ENCODE measurements around the gene HBG2.

Gene HBG2

DNA sequence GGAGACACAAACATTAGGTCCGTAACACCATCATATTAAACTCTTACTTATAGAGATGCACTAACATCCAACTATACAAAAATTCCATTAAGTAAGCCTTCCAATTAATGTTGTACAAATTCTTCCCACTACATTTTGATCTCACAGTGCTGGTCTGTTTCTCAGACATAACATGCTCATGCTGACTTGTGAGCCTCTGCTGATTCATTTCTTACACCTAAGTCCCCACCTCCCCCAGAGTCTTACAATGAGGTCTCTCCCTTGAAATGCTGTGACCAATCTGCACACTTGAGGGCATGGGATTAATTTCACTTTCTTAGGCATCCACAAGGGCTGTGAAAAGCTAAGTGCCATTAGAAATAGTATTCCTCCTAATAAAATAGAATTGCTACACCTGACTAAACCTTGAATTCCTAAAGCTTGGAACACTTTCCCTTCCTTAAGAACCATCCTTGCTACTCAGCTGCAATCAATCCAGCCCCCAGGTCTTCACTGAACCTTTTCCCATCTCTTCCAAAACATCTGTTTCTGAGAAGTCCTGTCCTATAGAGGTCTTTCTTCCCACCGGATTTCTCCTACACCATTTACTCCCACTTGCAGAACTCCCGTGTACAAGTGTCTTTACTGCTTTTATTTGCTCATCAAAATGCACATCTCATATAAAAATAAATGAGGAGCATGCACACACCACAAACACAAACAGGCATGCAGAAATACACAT is 6.9 kb downstream of the HBG2 start:
- no peak for DNase-seq

DNA sequence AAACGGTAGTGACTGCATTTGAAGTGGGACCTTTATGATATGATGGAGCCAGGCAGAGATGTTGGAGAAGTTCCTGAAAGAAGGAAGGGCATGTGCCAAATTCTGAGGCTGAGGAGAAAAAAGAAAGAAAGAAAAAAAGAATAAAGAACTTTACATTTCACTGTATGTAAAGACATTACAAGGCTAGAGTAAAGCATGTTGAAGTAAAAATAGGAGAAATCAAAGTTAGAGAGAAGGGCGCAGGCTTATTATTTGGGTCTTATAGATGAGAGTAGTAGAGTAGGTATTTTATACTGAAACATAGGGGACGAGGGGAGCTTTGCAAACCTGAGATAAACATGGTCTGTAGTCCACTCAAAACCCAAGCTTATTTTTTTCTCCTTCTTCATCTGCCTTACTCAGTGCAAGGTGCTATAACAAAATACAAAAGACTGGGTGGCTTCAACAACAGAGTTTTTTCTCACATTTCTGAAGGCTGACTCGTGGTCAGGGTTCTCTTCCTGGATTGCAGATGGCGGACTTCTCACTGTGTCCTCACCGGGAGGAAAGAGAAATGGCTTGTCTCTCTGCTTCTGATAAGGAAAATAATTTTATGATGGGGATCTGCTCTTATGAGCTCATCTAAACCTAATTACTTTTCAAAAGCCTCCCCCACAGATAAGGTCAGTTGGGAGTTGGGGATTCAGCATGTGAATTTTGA is 7.7 kb downstream of the HBG2 start:
- DNase-seq = no peak

DNA sequence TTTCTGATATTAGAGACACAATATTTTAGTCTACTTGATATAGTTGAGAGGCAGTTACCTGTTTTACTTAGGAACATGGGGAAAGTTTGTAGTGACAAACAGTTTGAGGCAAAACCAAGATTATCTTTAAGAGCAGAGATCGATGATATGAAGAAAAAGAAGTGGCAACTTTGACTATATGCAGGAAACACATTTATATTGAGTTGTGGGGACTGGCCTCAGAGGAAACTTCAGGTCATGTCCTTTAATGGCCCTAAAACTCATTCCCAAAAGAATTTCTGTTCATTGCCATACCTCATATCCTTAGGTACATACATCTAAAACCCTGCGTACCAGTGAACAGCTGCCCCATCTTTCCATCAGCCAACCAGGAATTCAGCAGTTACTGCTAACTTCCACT is 9.4 kb downstream of the HBG2 start:
- DNase-seq = no peak

DNA sequence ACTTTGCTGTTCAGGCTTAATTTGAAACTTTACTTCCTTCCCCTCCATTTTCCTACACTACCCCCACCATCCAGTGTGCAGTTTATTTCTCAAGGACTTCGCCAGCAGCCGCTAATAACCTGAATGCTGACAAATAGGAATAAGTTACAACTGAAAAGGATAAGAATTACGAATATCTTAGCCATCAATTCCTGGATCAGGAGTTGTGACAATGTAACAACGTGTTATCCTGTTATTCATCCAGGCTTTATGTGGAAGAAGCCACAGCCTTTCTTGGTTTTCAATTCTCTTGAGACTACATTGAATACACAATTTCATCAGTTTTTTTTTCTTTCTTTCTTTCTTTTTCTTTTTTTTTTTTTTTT is 10.8 kb downstream of the HBG2 start:
- no peak for DNase-seq

DNA sequence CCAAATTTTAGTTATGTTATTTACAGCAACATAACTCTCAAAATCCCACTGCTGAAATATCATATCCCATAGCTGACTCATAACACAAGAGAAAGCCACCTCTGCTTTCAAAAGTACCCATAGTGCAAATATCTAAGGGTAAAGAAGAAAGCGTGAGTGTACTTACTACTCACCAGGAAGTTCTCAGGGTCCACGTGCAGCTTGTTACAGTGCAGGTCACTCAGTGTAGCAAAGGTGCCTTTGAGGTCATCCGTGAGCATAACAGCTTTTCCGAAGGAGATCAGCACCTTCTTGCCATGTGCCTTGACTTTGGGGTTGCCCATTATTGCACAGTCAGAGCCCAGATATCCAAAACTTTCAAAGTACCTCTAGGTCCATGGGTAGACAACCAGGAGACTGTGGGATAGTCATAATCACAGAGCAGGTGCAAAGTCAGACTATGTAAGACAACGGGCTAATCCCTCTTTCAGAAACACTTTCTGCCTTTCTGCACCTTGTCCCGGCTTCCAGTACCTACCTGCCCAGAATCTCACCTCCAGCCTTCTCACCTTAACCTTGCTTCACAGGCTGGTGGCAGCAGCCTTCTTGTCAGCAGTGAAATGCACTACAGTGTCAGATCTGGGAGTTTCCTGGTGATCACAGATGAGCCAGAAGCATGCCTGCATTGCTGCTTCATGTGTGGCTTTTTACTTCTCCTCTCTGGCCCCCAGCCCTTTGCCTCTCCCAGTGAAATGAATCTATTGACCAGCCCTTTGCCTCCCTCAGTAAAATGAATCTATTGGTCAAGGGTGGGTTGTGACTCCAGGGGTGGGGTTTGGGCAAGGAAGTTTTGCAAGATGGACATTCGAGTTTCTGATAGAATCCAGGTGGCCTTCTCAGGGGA is 11.4 kb downstream of the HBG2 start:
- DNase-seq = no peak

DNA sequence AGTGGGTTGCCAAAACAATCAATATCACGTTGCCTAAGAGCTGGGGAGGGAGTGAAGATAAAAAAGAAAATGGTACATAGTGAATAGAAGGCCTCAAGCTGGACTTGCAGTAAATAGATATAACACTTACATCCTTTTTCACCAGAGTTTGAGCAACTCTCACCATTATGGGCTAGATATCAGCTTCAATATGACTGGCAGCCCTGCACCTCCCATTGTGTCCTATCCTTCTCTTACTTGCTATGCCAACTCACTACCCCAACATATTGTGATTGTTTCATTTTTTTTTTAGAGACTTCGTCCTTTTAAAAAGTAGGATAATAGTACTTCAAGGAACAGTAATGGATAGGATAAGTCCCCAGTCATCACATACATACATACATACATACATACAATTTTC is 12.4 kb downstream of the HBG2 start:
- no peak for DNase-seq

DNA sequence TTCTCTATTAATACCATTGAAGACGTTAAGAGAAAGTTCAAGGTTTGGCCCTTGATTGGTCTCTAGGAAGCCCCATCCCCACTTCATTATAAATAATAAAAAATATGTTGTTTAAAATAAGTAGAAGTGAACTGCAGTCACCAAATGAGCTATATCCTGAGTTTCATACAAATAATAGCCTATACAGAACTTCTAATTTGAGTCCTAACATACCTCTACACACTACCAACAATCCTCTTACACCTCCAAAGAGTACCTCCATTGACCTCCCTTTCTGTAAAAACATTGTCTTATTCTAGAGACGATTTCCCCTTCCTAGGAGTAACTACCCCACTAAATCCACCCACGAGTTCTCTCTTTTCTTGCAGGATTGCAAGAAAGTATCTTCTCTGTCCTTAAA is 13.1 kb downstream of the HBG2 start:
- DNase-seq = no peak

DNA sequence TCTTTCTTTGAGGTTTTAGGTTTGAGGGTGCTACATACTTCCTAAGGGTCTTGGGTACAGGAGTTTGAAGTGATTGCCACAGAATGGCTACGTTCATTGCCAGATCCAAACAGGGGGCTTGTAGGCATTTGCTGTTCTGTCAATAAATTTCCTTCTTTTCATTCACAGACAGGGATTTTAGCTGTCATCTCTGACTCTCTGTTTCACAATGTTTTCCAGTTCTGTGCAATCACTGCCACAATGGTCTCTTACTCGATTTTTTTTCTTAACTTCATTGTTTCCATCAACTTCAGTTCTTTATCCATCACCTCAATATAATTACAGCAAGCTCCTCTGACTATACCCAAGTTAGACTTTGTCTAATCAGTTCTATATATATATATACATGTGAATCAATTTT is 14.1 kb downstream of the HBG2 start:
- DNase-seq = no peak

DNA sequence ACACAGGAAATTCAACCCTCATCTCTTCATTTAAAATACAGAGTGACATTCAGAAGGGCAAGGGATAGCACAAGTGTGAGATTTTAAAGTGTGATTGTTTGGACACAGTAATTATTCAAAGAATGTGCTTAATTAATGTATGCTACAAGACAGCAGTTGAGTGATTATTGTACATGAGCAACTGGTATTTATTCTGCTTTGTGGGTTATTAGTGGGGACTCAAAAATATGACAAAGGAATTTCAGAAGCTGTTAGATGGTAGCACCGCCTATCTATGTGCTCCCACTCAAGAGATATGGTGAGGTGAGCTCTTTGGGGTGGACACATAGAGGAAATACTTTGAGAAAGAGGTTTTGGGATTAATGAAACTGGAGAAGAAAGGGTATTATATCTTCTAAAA is 14.5 kb downstream of the HBG2 start:
- no peak for DNase-seq

DNA sequence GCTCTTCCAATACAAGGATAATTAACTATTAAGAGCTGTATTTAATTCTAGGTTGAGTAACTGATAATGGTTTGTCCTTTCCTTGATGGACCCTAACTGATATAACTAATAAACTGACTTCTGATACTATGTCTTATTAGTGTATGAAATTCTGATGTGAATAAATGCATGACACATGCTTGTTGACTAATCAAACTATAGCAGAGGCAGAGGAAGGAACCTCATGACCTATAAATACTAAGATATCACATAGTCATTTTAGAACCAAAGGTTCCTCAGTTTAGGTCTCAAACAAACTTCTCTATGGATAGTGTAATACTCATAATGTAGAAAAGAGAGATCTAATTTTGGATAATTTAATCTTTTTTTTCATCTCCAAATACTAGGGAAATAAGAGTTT is 15.5 kb downstream of the HBG2 start:
- no peak for DNase-seq

DNA sequence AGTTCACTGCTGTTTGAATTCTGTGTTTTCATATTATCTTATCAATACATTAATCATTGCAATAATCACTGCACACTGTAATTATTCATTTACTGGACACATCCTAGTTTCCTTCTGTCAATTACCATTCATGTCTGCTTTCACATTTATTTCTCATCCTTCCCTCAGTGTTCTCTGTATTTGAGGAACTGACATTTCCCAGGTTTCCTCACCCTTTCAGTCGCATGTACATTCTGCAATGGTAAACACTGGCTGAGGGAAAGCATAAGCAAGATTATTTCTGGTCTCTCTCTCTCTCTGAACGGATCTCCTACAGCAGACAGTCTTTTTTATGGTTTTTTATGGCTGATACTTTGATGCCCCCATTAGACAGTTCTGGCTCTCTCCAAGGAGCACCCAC is 16.1 kb downstream of the HBG2 start:
- no peak for DNase-seq

DNA sequence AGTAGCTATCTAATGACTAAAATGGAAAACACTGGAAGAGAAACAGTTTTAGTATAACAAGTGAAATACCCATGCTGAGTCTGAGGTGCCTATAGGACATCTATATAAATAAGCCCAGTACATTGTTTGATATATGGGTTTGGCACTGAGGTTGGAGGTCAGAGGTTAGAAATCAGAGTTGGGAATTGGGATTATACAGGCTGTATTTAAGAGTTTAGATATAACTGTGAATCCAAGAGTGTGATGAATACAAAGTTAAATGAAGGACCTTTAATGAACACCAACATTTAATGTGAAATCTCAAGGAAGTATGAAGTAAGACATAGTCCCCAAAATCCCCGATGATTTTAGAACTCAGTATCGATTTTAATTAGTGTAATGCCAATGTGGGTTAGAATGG is 17.2 kb downstream of the HBG2 start:
- no peak for DNase-seq

DNA sequence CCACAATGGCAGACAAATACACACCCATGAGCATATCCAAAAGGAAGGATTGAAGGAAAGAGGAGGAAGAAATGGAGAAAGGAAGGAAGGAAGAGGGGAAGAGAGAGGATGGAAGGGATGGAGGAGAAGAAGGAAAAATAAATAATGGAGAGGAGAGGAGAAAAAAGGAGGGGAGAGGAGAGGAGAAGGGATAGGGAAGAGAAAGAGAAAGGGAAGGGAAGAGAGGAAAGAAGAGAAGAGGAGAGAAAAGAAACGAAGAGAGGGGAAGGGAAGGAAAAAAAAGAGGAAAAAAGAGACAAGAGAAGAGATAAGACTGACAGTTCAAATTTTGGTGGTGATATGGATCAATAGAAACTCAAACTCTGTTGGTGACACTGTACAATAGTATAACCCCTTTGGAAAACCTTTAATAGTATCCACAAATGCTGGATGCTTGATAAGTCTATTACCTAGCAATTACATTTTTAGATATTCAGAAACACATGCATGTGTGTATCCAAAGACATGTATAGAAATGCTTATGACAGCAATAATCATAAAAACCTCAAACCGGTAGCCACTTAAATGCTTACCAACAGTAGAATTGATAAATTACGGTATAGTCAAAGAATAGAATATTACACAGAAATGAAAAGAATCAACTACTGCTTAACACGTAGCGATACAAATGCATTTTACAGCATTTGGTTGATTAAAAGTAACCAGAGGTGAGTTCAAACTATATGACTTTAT is 19.1 kb downstream of the HBG2 start:
- DNase-seq = no peak

DNA sequence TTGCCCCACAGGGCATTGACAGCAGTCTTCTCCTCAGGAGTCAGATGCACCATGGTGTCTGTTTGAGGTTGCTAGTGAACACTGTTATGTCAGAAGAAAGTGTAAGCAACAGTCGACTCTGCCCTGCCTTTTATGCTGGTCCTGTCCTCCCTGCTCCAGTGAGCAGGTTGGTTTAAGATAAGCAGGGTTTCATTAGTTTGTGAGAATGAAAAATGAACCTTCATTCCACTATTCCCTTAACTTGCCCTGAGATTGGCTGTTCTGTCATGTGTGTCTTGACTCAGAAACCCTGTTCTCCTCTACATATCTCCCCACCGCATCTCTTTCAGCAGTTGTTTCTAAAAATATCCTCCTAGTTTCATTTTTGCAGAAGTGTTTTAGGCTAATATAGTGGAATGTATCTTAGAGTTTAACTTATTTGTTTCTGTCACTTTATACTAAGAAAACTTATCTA is 20.2 kb downstream of the HBG2 start, which contains the start of gene HBD:
Gene HBD, minus strand, starts transcription at position 103 of the 454 bp plus-strand sequence. Its CDS starts 50 bp downstream, at position 53.
- DNase-seq = no peak

DNA sequence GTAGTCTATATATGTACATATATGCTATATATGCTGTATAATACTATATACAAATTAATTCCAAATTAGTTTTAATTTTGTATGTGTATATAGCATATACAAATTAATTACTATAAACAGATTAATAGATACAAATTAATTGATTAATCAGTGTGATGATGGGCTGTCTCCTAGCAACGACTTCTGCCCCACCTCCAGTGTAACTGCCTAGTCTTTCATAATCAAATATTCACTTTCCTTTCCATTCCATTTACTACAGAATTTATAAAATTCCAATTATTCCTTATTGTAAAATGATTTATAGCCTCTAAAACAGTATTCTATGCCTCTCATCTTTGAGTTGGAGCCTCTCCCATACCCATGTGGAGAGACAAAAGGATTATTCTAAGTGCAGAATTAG is 21.3 kb downstream of the HBG2 start:
- no peak for DNase-seq

DNA sequence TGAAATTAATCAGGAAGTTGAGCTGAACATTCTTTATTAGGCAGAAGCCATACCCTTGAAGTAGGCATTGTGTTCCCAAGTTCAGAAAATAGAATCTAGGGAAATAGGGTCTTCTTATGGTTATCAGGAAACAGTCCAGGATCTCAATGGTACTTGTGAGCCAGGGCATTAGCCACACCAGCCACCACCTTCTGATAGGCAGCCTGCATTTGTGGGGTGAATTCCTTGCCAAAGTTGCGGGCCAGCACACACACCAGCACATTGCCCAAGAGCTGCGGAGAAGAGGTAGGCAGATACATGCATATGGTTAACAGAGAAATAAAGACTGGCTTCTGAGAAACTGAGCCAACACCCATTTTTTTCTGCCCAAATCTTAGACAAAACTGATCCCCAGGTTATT is 21.8 kb downstream of the HBG2 start:
- no peak for DNase-seq

DNA sequence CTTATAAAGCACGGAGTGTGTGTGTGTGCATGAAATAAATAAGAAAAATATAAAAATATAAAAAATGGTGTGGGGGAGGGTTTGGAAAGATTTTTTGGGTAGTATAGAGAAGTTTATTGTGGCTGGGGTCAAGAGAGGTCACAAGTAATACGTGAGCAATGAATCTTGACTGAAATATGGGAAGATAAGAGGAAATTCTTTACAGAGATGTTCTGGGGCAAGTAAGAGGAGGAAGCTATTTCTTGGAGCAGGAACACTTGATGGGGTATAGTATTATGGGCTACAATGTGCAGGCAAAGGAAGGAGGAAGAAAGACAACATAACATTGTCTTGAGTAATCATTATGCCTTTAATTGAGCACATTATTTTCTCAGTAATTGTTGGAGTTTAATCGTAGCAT is 22.4 kb downstream of the HBG2 start:
- no peak for DNase-seq

DNA sequence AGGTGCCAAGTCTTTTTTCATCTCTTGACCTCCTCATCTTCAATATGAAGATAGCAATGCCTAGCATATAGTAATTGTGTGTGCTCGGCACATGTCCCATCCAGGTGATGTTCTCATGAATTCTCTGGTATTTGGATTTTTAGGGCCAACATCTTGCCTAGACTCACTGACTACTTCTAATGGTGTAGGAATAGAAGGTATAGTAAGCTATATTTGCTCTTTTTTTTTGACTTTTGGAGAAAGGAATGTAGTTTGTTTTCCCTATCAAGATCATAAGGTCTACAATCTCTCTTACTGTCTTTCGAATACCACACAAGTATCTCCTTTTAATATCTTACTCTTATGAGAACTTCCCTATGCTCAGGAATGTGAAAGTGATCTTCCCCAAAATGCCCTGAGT is 23.5 kb downstream of the HBG2 start:
- DNase-seq = no peak

DNA sequence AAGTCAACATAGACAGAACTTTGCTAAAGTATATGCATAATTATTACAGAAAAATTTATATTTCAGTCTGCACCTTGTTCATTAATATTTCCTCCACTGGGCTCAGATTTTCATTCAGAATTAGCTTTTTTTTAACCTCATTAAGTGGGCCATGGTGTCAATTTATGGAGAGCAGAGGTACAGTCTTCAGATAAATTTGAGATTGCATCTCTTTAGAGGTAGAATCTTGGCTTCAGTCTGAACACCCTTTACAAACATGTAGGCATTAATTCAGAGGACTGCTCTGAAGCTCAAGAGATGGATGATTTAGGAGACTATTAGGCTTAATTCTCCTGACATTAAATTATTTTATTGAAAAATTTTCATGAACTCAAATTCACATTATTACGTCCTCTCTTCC is 24.3 kb downstream of the HBG2 start:
- no peak for DNase-seq

DNA sequence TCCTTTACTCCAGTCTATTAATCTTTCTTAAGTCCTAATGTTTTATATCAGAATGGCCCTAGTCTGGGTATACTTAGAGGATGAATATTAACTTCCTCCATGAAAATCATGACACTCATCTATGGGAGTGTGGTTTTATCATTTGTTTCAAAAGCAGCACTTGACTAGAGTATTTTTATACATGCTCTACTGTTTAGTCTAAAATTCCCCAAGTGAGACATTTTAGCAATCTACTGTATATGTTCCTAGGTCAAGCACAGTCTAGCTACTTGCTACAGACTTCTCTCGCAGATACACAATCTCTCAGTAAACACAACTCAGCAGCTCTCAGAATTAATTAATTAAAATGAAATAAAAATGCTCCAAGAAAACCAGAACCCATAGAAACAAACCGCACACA is 24.8 kb downstream of the HBG2 start:
- no peak for DNase-seq

DNA sequence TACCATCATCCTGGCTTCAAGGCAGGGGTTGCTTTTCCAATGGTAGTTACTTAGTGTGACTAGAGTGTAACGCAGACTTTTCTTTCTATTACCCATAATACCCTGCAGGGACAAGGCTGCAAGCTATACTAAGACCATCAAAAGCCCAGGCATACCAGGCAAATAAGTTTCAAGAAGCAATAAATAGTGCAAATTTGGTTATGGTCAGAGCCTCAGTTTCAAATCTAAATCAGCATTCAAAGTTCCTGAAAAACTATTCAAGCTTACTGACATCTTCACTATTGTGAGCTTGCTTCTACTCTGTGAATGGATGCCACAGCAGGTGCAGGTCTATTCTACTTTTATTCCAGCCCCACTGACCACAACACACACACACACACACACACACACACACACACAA is 25.2 kb downstream of the HBG2 start:
- no peak for DNase-seq

DNA sequence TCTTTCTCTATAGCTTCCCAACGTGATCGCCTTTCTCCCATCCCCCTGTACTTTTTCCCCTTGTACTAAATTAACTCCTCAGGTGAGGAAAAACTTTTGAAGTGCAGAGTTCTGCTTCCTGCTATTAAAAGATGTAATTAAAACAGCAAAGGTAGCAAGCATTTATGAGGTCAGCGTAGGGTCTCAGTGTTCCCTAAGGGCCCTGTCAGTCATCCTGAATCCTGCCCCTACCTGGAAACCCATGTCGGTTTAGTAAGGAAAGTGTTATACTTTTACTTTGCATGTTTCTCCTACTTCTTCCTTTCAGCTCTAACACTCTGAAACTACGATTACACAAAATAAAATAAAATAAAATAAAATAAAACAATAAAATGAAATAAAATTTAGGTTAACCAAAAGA is 26.5 kb downstream of the HBG2 start:
- DNase-seq = no peak

DNA sequence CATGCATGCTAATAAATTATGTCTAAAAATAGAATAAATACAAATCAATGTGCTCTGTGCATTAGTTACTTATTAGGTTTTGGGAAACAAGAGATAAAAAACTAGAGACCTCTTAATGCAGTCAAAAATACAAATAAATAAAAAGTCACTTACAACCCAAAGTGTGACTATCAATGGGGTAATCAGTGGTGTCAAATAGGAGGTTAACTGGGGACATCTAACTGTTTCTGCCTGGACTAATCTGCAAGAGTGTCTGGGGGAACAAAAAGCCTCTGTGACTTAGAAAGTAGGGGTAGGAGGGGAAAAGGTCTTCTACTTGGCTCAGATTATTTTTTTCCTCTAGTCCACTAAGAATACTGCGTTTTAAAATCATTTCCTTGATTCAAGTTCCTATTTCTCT is 26.9 kb downstream of the HBG2 start:
- DNase-seq = no peak
